Endothelial cell of umbilical vein (primary cell): Measurements from ENCODE around the gene TTC31. TPM values are rescaled to one million over a fixed set of nuclear protein-coding genes. Genes with fewer than 3 reads are reported as not detected.

Experiments used
- BruUV-seq: library from RNA; stranded (reverse); fragments of 400-500 nt; replicated peaks from 2 replicates; lab custom pipeline; 2021; lab: Mats Ljungman, UMichigan
- CTCF ChIA-PET: fragments of 300-600, 350-600 bp; sonication (Branson Sonifier 250); formaldehyde crosslinking; loops from one replicate; lab custom pipeline; 2021; ENCODE audit warnings: antibody characterized with exemption, inconsistent platforms; lab: Charles Lee
- POLR2A ChIA-PET: fragments of 300-600, 350-600 bp; sonication (Branson Sonifier 250); formaldehyde crosslinking; loops from one replicate; lab custom pipeline; 2021; ENCODE audit warnings: antibody characterized with exemption, inconsistent platforms; lab: Charles Lee
- DNase-seq: peaks from one replicate; pipeline ENCODE4 v3.0.0-alpha.2; 2011; ENCODE audit warnings: low read depth, low spot score
- FAIRE-seq: peaks from 2 replicates; lab custom pipeline; 2011; peaks lifted over from hg19 to GRCh38; lab: Jason Lieb, UNC
- H2AFZ ChIP-seq: 2 replicates; pipeline ENCODE4 v1.6.0; 2012; ENCODE audit warnings: low read depth, low read length, control low read depth, inconsistent platforms
- H3K27ac ChIP-seq: 2 replicates; pipeline ENCODE4 v1.5.1; 2011; ENCODE audit warnings: low read depth, mild to moderate bottlenecking, control low read depth, low read length, moderate library complexity; ENCODE audit not compliant: insufficient read depth
- H3K27me3 ChIP-seq, 2 experiments: 2 replicates each; pipeline versions ENCODE4 v1.6.0 to v1.6.1; 2011; ENCODE audit warnings: low read length in 2 of 2, mixed read lengths in 1 of 2; ENCODE audit not compliant: control insufficient read depth in 2 of 2, insufficient read depth in 2 of 2
- H3K36me3 ChIP-seq, 2 experiments: 2 replicates in 1 of 2; 3 replicates in 1 of 2; pipeline ENCODE4 v1.5.1; 2011; ENCODE audit warnings: low read length in 2 of 2, mild to moderate bottlenecking in 1 of 2, moderate library complexity in 1 of 2; ENCODE audit not compliant: control insufficient read depth in 2 of 2, insufficient read depth in 2 of 2; ENCODE audit errors: extremely low read depth in 1 of 2
- H3K4me1 ChIP-seq: 3 replicates; pipeline ENCODE4 v1.5.1; 2011; ENCODE audit warnings: mild to moderate bottlenecking, low read length; ENCODE audit not compliant: control insufficient read depth, insufficient read depth; ENCODE audit errors: extremely low read depth
- H3K4me2 ChIP-seq: 2 replicates; pipeline ENCODE4 v1.6.1; 2011; ENCODE audit warnings: low read length, control low read depth, mixed read lengths; ENCODE audit not compliant: insufficient read depth
- H3K4me3 ChIP-seq, 3 experiments: fragments of 200-600 bp in 1 of 3; sonication (generic), shearing (Covaris generic) in 1 of 3; replicated peaks in 1 of 3; 2 replicates each; pipeline ENCODE4 v1.5.1; 2011 to 2016; ENCODE audit warnings: control low read depth in 3 of 3, low read length in 3 of 3, mild to moderate bottlenecking in 2 of 3, inconsistent platforms in 1 of 3, low read depth in 1 of 3, moderate library complexity in 1 of 3; ENCODE audit not compliant: insufficient read depth in 1 of 3
- H3K79me2 ChIP-seq: 2 replicates; pipeline ENCODE4 v1.6.0; 2012; ENCODE audit warnings: low read length, inconsistent platforms; ENCODE audit not compliant: control insufficient read depth, insufficient read depth
- H3K9ac ChIP-seq: replicated peaks from 2 replicates; pipeline ENCODE3; 2011; ENCODE audit warnings: low read length, control low read depth; ENCODE audit not compliant: insufficient read depth; ENCODE audit errors: extremely low read depth
- H3K9me1 ChIP-seq: replicated peaks from 3 replicates; pipeline ENCODE4 v1.6.0; 2011; ENCODE audit warnings: mild to moderate bottlenecking, low read length; ENCODE audit not compliant: control insufficient read depth, insufficient read depth; ENCODE audit errors: extremely low read depth
- H3K9me3 ChIP-seq: replicated peaks from 2 replicates; pipeline ENCODE4 v1.5.1; 2012; ENCODE audit warnings: low read length, inconsistent platforms; ENCODE audit not compliant: control insufficient read depth, insufficient read depth
- H4K20me1 ChIP-seq: replicated peaks from 2 replicates; pipeline ENCODE3; 2011; ENCODE audit warnings: mild to moderate bottlenecking, low read length; ENCODE audit not compliant: control insufficient read depth, insufficient read depth; ENCODE audit errors: extremely low read depth
- EZH2 ChIP-seq: IDR thresholded peaks from 2 replicates; pipeline ENCODE4 v1.6.1; 2012; ENCODE audit warnings: borderline replicate concordance, low read depth, mild to moderate bottlenecking, moderate library complexity, low read length, inconsistent platforms; ENCODE audit not compliant: severe bottlenecking
- FOS ChIP-seq: IDR thresholded peaks from 2 replicates; pipeline ENCODE4 v1.6.1; 2011; ENCODE audit warnings: mild to moderate bottlenecking, low read length, moderate library complexity, borderline replicate concordance; ENCODE audit not compliant: insufficient read depth
- GATA2 ChIP-seq: IDR thresholded peaks from 2 replicates; pipeline ENCODE4 v1.7.0; 2011; ENCODE audit warnings: low read depth, mild to moderate bottlenecking, moderate library complexity, mixed read lengths, low read length; ENCODE audit not compliant: insufficient read length, insufficient read depth
- JUN ChIP-seq: IDR thresholded peaks from 2 replicates; pipeline ENCODE4 v1.6.1; 2011; ENCODE audit warnings: borderline replicate concordance, low read depth; ENCODE audit not compliant: insufficient read length, insufficient read depth
- MAX ChIP-seq: IDR thresholded peaks from 2 replicates; pipeline ENCODE4 v1.6.1; 2011; ENCODE audit not compliant: insufficient read depth, insufficient read length
- MYC ChIP-seq: IDR thresholded peaks from one replicate; pipeline ENCODE4 v1.6.1; 2011; ENCODE audit warnings: mild to moderate bottlenecking, low read depth, low read length
- POLR2A ChIP-seq: IDR thresholded peaks from 2 replicates; pipeline ENCODE4 v1.6.1; 2012; ENCODE audit warnings: low read depth, mild to moderate bottlenecking, control low read depth, low read length
- POLR2AphosphoS5 ChIP-seq: IDR thresholded peaks from 2 replicates; pipeline ENCODE4 v1.6.1; 2012; ENCODE audit warnings: low read depth, mild to moderate bottlenecking, control low read depth, low read length, moderate library complexity; ENCODE audit not compliant: insufficient read depth
- dilution Hi-C: fragments of 300-500 bp; cut with MboI; formaldehyde crosslinking; loops from one replicate; pipeline ENCODE4 v1.15.0; 2019; ENCODE audit warnings: low sequenced_read_pairs; ENCODE audit not compliant: extremely low pct_ligation_motif_present
- intact Hi-C: fragments of 100-400 bp; cut with micrococcal nuclease; formaldehyde crosslinking; loops from one replicate; pipeline ENCODE4 v1.10.0; 2022
- polyA plus RNA-seq, 4 experiments: library from polyadenylated mRNA; depleted of rRNA in 3 of 4; stranded (reverse) in 3 of 4; unstranded in 1 of 4; fragments of >200 nt; gene quantifications; 2 replicates each; pipeline versions ENCODE4 v1.2.1 to v1.2.3, GENCODE V29; 2011 to 2012; ENCODE audit warnings: missing spikeins in 1 of 4
- total RNA-seq: library from RNA; stranded (reverse); gene quantifications from 2 replicates; pipeline ENCODE4 v1.2.3, GENCODE V29; 2021
- TF ChIP-seq, protein P1 (sequence below), 2 donors: IDR thresholded peaks; 1 replicate in 1 of 2; 2 replicates in 1 of 2; pipeline ENCODE4 v1.5.1; 2011; ENCODE audit warnings: low read length in 2 of 2, mild to moderate bottlenecking in 2 of 2, moderate library complexity in 2 of 2, control low read depth in 1 of 2, inconsistent platforms in 1 of 2, low read depth in 1 of 2; ENCODE audit not compliant: insufficient read depth in 1 of 2; ENCODE audit errors: extremely low read depth in 1 of 2

Gene TTC31
- total and polyA plus RNA-seq, 2 donors (not counting 3 experiments of a cell fraction or from before 2014, with no cell fraction given), result 20.1 to 24.1 TPM

DNA sequence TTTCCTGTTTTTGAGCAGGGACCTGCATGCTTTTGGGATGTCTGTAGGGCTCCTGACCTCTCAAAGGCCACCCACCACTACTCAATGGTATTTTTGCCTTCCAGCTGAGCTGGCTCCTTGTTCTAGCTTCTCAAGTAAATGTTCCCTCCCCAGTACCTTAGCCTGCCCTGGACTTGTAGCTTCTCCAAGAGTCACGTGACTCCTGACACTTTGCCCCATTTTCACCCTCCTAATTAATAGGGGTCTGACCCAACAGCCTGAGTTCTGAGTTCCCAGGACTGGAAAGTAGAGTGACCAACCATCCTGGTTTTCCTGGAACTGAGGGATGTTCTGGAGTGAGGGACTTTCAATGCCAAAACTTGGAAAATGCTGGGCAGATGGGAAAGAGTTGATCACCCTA is 12.6 kb downstream of the TTC31 start:
- no peaks in the 10 kb centered on the region for H3K79me2 ChIP-seq
- H2AFZ ChIP-seq, result no peak overlapping the region
- peaks cover 22% of the 10 kb centered on the region for H3K4me1 ChIP-seq
- ChIA-PET POLR2A (no interaction called here), CTCF (no interaction called here)
- no peaks in the 10 kb centered on the region for H4K20me1 ChIP-seq
- no peak for TF ChIP-seq JUN
- TF ChIP-seq, protein P1, sequence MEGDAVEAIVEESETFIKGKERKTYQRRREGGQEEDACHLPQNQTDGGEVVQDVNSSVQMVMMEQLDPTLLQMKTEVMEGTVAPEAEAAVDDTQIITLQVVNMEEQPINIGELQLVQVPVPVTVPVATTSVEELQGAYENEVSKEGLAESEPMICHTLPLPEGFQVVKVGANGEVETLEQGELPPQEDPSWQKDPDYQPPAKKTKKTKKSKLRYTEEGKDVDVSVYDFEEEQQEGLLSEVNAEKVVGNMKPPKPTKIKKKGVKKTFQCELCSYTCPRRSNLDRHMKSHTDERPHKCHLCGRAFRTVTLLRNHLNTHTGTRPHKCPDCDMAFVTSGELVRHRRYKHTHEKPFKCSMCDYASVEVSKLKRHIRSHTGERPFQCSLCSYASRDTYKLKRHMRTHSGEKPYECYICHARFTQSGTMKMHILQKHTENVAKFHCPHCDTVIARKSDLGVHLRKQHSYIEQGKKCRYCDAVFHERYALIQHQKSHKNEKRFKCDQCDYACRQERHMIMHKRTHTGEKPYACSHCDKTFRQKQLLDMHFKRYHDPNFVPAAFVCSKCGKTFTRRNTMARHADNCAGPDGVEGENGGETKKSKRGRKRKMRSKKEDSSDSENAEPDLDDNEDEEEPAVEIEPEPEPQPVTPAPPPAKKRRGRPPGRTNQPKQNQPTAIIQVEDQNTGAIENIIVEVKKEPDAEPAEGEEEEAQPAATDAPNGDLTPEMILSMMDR (IDR thresholded peaks at IDR 0.05; ENCODE audit: extremely low read depth in 1 of 2, insufficient read depth in 1 of 2, low read depth in 1 of 2, low read length in 2 of 2), result no peak
- no peak for TF ChIP-seq MYC
- no peak for TF ChIP-seq FOS
- no peak for TF ChIP-seq POLR2AphosphoS5
- no peak for TF ChIP-seq GATA2
- no peak for TF ChIP-seq MAX
- no peak for TF ChIP-seq POLR2A
- TF ChIP-seq EZH2, result no peak
- DNase-seq (no peak), FAIRE-seq (no peak)
- intact Hi-C loops (loop anchor here (5.0 kb wide), 1 partner anchor 37 kb away; no protein-coding TSS in a partner anchor), dilution Hi-C loops (no loop called here)
- no peak overlapping the region for H3K27ac ChIP-seq
- peaks cover 3 to 12% of the 10 kb centered on the region in 2 experiments for H3K36me3 ChIP-seq
- H3K9ac ChIP-seq, result no peak overlapping the region
- peaks cover 23 to 35% of the 10 kb centered on the region in 2 experiments for H3K27me3 ChIP-seq
- H3K9me3 ChIP-seq, result no peaks in the 10 kb centered on the region
- no TSS peak for BruUV-seq
- no peaks in the 10 kb centered on the region for H3K9me1 ChIP-seq
- no peak overlapping the region for H3K4me3 ChIP-seq
- no peak overlapping the region for H3K4me2 ChIP-seq
